Melanocyte of skin (primary cell): ENCODE measurements around the gene ARSA. TPM values are rescaled to one million over a fixed set of nuclear protein-coding genes. Genes with fewer than 3 reads are reported as not detected.

Experiments used
- small RNA-seq, 2 donors: library from RNA; depleted of rRNA; stranded (forward); fragments of <200 nt; gene quantifications; one replicate each; pipeline ENCODE3, GENCODE V24; 2012
- total RNA-seq, 2 donors: library from RNA; depleted of rRNA; stranded (reverse); fragments of >200 nt; gene quantifications; 2 replicates each; pipeline ENCODE4 v1.2.3, GENCODE V29; 2012

The ARSA gene
- total RNA-seq, result 10 to 100 TPM; 22.3 to 37.5 TPM

DNA sequence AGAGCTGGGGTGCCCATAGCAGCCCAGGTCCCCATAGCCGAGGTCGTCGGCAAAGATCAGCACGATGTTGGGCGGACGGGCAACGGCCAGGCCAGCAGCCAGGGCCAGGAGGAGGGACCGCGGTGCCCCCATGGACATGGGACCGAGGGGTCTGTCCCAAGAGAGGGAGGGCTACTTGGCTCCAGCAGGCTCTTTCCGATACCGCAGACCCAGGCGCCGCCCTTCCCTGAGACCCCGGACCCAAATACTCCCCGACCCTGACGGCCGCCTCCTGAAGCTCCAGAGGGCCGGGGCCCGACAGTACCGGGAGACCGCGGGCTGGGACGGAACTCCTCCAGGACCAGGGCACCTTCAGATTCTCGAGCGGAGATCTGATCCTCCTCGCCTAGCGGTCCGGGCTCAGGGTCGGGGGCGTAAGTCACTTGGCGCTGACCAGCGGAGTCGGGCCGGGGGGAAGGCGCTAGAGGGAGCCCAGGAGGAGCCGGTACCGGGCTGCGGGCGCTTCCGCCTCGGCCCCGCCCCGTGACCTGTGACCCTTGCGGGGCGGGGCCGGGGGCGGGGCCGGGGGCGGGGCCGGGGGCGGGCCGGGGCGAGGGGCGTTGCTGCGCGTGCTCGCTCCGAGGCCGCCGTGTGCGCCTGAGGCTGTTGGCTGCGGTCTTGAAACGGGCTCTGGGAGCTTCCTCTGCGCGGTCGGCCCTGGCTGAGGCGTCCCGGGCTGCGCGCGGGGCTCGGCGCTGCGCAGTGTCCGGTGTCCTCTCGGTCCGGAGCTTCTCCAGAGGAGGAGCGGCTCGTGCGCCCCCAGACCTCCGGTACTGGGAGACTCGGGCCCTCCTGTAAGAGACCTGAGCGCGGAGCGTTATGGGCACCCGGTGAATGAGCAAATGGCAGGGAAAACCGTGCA, at the start of gene ARSA:
TSS of gene ARSA (minus strand) at position 511 of the 901 bp plus-strand sequence. CDS start at position 138, 373 bp downstream.

DNA sequence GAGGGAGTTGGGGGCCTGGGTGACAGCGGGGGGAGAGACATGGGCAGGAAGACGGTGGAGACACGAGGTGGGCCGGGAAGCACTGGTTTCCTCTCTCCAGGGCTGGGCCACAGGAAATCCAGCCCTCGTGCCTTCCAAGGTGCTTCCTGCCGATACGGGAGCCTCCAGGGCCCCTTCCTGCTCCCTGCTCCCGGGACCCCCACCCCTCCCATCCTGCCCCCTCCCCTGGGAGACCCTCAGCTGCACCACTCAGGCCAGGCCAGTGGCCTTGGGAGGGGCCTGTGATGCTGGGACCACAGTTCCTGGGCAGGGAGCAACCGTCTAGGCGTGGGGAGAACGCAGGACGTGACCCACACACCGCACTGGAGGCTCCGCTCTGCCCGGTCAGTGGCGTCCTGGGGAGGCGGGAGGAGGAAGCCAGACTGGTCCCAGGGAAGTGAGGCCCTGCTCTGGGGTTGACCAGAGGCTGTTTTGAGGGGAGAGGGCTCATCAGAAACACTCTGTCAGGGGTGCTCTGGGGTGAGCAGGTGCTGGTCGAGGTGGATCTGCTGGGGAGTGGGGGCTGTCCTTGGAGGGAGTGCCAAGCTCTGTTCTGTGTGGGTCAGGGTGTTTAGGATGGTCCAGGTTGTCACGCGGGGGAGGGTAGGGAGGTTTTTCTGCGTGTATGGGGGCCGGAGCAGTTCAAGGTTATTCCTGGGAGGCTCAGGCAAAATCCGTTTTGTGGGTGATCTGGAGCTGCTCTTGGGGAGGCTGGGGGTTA, 44.7 kb upstream of the ARSA start, which contains the start of gene SHANK3:
TSS of gene SHANK3 (plus strand) at position 353 of the 760 bp plus-strand sequence.

DNA sequence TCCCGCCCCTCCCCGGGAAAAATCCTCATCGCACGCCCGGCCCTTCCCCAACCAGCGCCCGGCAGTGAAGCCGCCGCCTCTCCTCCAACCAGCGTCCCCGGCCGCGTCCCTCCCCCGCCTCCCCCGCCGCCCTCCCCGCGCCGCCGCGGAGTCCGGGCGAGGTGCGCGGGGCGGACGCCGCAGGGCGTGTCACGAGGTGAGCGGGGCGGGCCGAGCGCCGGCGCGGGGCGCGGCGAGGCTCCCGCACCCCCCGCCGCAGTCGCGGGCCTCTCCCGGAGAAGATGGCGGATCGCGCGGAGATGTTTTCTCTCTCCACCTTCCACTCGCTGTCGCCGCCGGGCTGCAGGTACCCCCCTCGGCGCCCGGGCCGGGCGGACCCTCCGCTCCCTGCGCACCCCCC, 27.4 kb downstream of the ARSA start, which contains the start of gene MAPK8IP2:
TSS of gene MAPK8IP2 (plus strand) at position 256 of the 400 bp plus-strand sequence. CDS start at position 282, 26 bp downstream.

DNA sequence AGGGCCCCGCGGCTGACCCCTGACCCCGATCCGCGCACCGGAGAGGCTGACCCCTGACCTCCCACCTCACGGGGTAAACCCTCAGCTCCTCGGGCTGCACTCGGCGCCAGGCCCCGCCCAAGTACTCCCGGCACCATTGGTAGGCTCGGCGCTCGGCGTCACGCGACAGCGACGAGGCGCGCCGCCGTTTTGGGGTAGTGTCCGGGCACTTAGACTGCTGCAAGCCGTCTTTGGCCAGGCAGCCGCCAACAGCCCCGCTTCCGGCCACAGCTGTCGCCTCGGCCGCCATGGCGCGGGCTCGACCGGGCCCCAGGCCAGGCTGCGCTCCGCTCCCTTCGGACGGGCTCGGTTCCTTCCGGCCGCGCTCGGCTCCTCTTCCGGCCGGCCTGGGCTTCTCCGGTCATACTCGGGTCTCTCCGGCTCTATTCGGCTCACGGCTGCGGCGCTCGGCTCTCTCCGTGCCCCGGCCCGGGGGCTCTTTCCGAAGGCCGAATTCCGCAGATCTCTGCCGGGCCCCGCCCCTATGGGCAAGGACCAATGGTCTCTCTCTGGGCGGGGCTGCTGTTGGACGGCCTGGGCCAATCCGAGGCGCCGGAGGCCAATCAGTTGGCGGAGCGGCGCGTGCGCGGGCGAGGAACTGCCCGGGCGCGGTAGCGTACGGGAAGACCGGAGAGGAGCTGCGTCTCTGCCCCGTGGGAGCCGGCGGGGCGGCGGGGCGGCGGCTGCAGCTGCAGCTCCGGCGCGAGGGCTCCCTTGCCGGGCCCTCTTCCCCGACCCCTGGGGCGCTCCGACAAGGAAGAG, 45.3 kb downstream of the ARSA start, which contains the start of gene CHKB:
TSS of gene CHKB (minus strand) at position 357 of the 801 bp plus-strand sequence. CDS start at position 289, 68 bp downstream.

DNA sequence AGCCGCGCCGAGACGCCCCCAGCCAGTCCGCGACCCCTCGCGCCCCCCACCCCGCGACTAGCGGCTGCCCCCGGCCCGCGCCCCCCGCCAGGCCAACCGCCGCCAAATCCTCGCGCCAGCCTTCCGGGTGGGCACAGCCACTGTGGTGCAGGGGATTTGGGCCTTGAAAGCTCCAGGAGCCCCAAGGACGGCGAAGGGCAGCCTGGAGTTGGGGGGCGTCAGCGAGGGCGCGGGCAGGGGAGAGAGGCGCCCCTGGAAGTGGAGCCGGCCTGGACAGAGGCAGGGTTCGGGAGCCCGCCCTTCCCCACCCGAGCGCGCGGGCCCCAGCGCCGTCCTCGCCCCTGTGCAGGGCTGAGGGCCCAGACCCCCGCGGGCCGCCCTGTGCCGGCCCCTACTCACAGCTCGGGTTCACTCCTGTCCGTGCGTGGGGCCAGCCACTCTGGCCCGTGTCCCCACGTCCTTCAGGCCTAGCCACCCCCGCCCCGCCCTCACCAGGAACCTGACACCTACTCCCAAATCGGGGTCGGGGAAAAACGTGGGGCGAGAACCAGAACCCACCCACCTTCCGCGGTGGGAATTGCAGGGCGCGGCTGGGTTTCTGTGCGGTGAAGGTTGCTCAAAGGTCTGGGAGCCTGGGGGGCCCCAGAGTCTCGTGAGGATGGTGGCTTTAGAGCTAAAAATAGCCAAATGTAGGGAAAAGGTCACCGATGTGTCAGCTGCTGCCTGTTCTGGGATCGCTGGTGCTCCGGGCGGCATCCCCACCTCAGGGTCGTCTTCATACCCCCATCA, 49.8 kb downstream of the ARSA start, which contains the start of gene CPT1B:
TSS of gene CPT1B (minus strand) at position 441 of the 789 bp plus-strand sequence. CDS start 512 bp downstream, outside the sequence.

Small RNA genes lying within 50 kb of the gene (small RNA-seq; reads per million reads assigned to genes)
- gene RF00019, result 0 reads per million in 2 donors

Other genes starting within 250 kb of the ARSA start
- 10 to 100 TPM; 61.9 to 68.5 TPM for gene SBF1, start 153.1 kb downstream of the ARSA start, total RNA-seq
- gene ADM2, start 146.6 kb downstream of the ARSA start, total RNA-seq, result 1 to 10 TPM in 1 of 2 donors, under 1 TPM in 1; 0.33 to 1.0 TPM
- not detected for gene MIOX, start 141.3 kb downstream of the ARSA start, total RNA-seq
- 10 to 100 TPM; 49.6 to 69.9 TPM for gene LMF2, start 120.5 kb downstream of the ARSA start, total RNA-seq
- gene NCAPH2, start 119.9 kb downstream of the ARSA start, total RNA-seq, result 10 to 100 TPM; 35.8 to 56.6 TPM
- 1 to 10 TPM; 5.2 to 6.3 TPM for gene SCO2, start 102.6 kb downstream of the ARSA start, total RNA-seq
- 100 to 1,000 TPM; 295 to 352 TPM for gene TYMP, start 98.1 kb downstream of the ARSA start, total RNA-seq
- under 1 TPM in 1 of 2 donors, not detected in 1; under 0.01 TPM for gene KLHDC7B, start 82.3 kb downstream of the ARSA start, total RNA-seq
- not detected for gene SYCE3, start 65.2 kb downstream of the ARSA start, total RNA-seq
- gene CPT1B, start 49.7 kb downstream of the ARSA start, total RNA-seq, result 10 to 100 TPM in 1 of 2 donors, 1 to 10 TPM in 1; 7.7 to 15.5 TPM
- gene CHKB, start 45.3 kb downstream of the ARSA start, total RNA-seq, result 10 to 100 TPM; 25.0 to 41.3 TPM
- gene MAPK8IP2, start 27.4 kb downstream of the ARSA start, total RNA-seq, result 1 to 10 TPM; 7.7 to 9.6 TPM
- gene SHANK3, start 44.7 kb upstream of the ARSA start, total RNA-seq, result 1 to 10 TPM; 2.8 to 4.7 TPM
- not detected for gene ACR, start 110.1 kb upstream of the ARSA start, total RNA-seq
- 1 to 10 TPM; 4.5 to 7.7 TPM for gene RABL2B, start 155.5 kb upstream of the ARSA start, total RNA-seq